ENCODE data around the gene CD22.
"Not testable (repeated sequence)": the region's sequence is repeated elsewhere in the genome, so short reads cannot be mapped to it uniquely, and the experiment has no call there.

The CD22 gene

DNA sequence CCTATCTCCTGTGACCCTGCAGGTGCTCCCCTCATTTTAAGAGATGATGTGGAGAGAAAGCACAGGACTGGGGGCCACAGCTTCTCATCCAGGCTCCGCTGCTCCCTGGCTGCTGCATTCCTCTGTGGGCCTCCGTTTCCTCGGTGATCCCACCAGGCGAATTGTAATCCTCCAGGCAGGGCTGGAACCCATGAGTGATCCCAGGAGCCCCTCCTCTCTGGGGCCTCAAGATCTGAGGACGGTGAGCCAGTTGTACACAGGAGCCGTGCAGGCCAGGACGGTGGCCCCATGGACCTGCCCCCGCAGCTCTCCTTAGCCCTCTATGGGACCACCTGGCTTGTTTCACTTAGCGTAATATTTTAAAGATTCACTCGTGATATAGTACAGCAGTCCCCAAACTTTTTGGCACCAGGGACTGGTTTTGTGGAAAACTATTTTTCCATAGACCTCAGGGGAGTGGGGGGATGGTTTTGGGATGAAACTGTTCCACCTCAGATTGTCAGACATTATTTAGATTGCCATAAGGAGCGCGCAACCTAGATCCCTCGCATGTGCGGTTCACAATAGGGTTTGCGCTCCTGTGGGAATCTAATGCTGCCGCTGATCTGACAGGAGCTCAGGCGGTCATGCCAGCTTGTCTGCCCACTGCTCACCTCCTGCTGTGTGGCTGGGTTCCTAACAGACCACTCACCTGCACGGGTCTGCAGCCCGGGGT, 34.9 kb downstream of the CD22 start:
- no peak for DNase-seq (ENCODE audit: extremely low spot score)
- TF ChIP-seq, protein P1, sequence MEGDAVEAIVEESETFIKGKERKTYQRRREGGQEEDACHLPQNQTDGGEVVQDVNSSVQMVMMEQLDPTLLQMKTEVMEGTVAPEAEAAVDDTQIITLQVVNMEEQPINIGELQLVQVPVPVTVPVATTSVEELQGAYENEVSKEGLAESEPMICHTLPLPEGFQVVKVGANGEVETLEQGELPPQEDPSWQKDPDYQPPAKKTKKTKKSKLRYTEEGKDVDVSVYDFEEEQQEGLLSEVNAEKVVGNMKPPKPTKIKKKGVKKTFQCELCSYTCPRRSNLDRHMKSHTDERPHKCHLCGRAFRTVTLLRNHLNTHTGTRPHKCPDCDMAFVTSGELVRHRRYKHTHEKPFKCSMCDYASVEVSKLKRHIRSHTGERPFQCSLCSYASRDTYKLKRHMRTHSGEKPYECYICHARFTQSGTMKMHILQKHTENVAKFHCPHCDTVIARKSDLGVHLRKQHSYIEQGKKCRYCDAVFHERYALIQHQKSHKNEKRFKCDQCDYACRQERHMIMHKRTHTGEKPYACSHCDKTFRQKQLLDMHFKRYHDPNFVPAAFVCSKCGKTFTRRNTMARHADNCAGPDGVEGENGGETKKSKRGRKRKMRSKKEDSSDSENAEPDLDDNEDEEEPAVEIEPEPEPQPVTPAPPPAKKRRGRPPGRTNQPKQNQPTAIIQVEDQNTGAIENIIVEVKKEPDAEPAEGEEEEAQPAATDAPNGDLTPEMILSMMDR (IDR thresholded peaks at IDR 0.05; ENCODE audit: control extremely low read depth, extremely low read depth, low read depth, missing control alignments): no peak
- ChIA-PET CTCF (interaction anchor here (1.2 to 3.8 kb wide), 5 partner anchors 11 to 105 kb away, joined by 3 to 23 read pairs (median 13); no protein-coding TSS in a partner anchor), POLR2A (interaction anchor here (1.0 kb wide), 1 partner anchor 13 kb away, joined by 3 read pairs; no protein-coding TSS in a partner anchor)

DNA sequence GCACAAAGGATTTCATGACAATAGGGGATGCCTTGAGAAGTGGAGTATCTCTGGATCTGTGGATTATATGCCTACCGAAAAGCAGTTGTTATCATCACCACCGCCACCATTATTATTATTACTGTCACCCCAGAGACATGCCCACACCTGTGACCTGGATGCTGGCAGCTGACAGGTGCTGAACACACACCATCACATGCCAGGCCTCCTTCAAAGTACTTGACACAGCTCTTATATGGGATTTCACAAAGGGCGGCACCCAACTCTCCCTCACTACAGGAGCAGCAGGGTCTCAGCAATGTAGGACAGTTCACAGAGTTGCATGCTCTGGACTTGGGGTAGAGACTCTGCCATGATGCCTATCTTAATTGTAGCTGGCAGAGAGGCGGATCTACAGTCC, 36.3 kb downstream of the CD22 start:
- no peak for DNase-seq (ENCODE audit: extremely low spot score)
- POLR2A ChIA-PET: no interaction called here
- CTCF ChIA-PET: interaction anchor here (0.6 to 3.8 kb wide), 4 partner anchors 12 to 130 kb away, joined by 3 to 23 read pairs (median 6); no protein-coding TSS in a partner anchor
- TF ChIP-seq, protein P1 (IDR thresholded peaks at IDR 0.05; ENCODE audit: control extremely low read depth, extremely low read depth, low read depth, missing control alignments): no peak

DNA sequence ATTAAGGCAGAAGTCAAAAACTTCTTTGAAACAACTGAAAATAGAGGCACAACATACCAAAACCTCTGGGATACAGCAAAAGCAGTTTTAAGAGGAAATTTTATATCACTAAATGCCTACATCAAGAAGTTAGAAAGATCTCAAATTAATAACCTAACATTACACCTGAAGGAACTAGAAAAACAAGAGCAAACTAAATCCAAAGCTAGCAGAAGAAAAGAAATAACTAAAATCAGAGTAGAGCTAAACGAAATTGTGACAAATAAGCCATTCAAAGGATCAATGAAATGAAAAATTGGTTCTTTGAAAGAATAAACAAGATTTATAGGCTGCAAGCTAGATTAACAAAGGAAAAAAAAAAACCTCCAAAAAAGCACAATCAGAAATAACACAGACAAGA, 39.4 kb downstream of the CD22 start:
- no peak for DNase-seq (ENCODE audit: extremely low spot score)
- ChIA-PET POLR2A (interaction anchor here (0.8 kb wide), 1 partner anchor 11 kb away, joined by 4 read pairs; no protein-coding TSS in a partner anchor), CTCF (no interaction called here)
- TF ChIP-seq, protein P1 (IDR thresholded peaks at IDR 0.05; ENCODE audit: control extremely low read depth, extremely low read depth, low read depth, missing control alignments): no peak

DNA sequence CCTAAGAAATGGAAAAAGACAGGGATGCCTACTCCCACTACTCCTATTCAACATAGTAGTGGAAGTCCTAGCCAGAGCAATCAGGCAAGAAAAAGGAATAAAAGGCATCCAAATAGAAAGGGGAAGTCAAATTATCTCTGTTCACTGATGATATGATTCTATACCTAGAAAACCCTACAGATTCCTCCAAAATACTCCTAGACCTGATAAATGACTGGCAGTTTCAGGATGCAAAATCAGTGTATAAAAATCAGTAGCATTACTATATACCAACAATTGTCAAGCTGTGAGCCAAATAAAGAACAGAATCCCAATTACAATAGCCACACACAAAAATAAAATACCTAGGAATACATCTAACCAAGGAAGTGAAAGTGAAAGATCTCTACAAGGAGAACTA, 40.5 kb downstream of the CD22 start:
- TF ChIP-seq, protein P1 (IDR thresholded peaks at IDR 0.05; ENCODE audit: control extremely low read depth, extremely low read depth, low read depth, missing control alignments): no peak
- CTCF ChIA-PET: no interaction called here
- DNase-seq (ENCODE audit: extremely low spot score): no peak
- POLR2A ChIA-PET: no interaction called here

DNA sequence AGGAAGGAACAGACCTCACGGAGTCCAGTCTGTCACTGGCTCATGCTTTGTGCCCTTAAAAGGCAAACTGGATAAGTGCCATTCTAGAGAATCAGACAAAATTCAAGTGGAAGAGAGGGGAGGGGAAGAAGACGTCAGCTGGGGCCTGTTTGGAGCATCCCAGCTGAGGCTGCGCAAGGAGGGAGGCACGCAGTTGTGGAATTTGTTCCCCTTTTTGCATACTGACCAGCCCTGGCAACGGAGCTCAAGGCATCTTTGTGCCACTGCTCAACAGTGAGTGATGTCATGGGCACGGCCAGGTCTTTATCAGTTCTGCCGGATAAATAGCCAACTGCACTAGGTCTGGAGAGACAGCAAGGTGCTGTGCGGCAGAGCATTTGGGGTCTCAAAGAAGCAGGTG, 41.7 kb downstream of the CD22 start, which contains the start of gene GPR42:
Gene GPR42 (plus strand): TSS at position 347 of the 400 bp plus-strand sequence. CDS start 292 bp downstream, outside the sequence.
- TF ChIP-seq, protein P1 (IDR thresholded peaks at IDR 0.05; ENCODE audit: control extremely low read depth, extremely low read depth, low read depth, missing control alignments): no peak
- POLR2A ChIA-PET: no interaction called here
- CTCF ChIA-PET: no interaction called here
- no peak for DNase-seq (ENCODE audit: extremely low spot score)

DNA sequence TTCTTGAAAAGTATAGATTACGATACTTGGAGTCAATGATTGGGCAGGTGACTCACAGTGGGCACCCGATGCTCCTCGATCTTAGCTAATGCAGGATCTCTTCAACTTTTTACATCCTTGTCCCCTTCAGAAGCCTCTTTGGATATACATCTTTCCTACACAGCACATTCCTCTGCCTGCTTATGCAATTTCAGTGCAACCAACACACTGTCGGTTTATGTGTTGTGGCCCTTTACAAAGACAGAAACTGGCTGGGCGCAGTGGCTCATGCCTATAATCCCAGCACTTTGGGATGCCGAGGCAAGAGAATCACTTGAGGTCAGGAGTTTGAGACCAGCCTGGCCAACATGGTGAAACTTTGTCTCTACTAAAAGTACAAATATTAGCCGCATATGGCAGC, 44.5 kb downstream of the CD22 start:
- ChIA-PET POLR2A (no interaction called here), CTCF (interaction anchor here (1.4 kb wide), 1 partner anchor 15 kb away, joined by 4 read pairs; no protein-coding TSS in a partner anchor)
- TF ChIP-seq, protein P1 (IDR thresholded peaks at IDR 0.05; ENCODE audit: control extremely low read depth, extremely low read depth, low read depth, missing control alignments): no peak
- DNase-seq (ENCODE audit: extremely low spot score): no peak

DNA sequence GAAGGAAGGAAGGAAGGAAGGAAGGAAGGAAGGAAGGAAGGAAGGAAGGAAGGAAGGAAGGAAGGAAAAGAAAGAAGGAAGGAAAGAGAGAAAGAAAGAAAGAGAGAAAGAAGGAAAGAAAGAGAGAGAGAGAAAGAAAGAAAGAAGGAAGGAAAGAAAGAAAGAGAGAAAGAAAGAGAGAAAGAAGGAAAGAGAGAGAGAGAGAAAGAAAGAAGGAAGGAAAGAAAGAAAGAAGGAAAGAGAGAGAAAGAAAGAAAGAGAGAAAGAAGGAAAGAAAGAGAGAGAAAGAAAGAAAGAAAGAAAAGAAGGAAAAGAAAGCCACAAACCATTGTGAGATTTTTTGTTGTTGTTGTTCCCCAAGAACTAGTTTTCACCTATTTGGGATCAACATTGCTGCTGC, 45.0 kb downstream of the CD22 start:
- DNase-seq (ENCODE audit: extremely low spot score); POLR2A ChIA-PET: not testable (repeated sequence)
- CTCF ChIA-PET: interaction anchor here (0.9 to 4.0 kb wide), 8 partner anchors 13 to 96 kb away, joined by 3 to 27 read pairs (median 3); no protein-coding TSS in a partner anchor
